Measurements from ENCODE around the gene NDST4.

Gene NDST4

GRCh38 chr4:115145393-115146160, 32.2 kb upstream of the NDST4 start:
- TF ChIP-seq, protein P1, sequence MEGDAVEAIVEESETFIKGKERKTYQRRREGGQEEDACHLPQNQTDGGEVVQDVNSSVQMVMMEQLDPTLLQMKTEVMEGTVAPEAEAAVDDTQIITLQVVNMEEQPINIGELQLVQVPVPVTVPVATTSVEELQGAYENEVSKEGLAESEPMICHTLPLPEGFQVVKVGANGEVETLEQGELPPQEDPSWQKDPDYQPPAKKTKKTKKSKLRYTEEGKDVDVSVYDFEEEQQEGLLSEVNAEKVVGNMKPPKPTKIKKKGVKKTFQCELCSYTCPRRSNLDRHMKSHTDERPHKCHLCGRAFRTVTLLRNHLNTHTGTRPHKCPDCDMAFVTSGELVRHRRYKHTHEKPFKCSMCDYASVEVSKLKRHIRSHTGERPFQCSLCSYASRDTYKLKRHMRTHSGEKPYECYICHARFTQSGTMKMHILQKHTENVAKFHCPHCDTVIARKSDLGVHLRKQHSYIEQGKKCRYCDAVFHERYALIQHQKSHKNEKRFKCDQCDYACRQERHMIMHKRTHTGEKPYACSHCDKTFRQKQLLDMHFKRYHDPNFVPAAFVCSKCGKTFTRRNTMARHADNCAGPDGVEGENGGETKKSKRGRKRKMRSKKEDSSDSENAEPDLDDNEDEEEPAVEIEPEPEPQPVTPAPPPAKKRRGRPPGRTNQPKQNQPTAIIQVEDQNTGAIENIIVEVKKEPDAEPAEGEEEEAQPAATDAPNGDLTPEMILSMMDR (IDR thresholded peaks at IDR 0.05; ENCODE audit: low read depth, low read length), result no peak
- DNase-seq (ENCODE audit: extremely low read depth, low read depth), result no peak

- DNase-seq (ENCODE audit: extremely low read depth, low read depth), result no peak
- TF ChIP-seq, protein P1 (IDR thresholded peaks at IDR 0.05; ENCODE audit: low read depth, low read length), result no peak
Measured at GRCh38 chr4:115128037-115128436, 14.6 kb upstream of the NDST4 start.

DNA sequence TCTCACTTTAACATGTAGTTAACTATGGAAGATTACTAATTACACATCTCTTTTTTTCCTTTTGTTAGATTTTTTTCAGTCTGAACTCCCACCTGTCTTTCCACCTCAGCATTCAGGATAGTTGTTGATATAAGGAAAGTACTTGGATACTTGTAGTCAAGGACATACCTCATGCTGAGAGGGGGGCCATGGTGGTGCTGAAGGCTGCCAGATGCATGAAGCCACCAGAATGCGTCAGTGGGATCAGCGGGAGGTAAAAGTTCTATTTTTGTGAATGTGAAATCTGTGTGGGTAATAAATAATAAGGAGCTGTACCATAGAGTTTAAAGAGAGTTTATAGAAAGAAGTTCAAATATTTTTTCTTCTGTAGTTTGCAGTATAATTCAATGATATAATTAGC, 13.1 kb upstream of the NDST4 start:
- TF ChIP-seq, protein P1 (IDR thresholded peaks at IDR 0.05; ENCODE audit: low read depth, low read length), result no peak
- no peak for DNase-seq (ENCODE audit: extremely low read depth, low read depth)

DNA sequence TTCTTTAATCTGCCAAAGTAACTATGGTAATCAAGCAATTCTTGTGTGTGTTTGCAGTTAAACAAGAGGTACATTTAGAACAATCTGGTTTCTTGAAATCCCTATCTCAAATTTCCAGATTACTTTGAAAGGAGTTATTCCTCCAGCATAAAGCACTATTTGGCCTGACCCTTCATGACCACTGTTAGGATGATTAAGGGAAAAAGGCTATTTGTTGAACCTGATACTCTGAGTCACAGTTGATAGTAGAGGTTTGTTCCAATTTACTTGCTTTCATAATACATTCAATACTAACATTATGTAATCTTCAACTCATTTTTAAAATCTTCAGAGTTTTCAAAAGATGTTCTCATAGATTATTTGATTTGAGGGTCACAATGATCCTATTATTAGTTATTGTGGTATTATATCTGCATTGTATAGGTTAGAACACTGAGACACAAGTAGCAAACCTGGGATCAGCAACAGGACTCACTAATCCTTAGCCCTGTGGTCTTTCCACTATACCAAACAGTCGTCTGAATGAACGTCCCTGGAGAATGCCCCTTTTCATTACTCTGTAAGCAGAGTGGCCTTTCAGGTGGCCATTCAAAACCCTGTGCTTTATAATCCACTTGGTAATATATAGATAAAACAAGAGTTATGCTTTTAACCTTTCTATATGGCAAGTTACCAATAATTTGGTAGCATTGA, 8.1 kb upstream of the NDST4 start:
- TF ChIP-seq, protein P1 (IDR thresholded peaks at IDR 0.05; ENCODE audit: low read depth, low read length), result no peak
- no peak for DNase-seq (ENCODE audit: extremely low read depth, low read depth)

- TF ChIP-seq, protein P1 (IDR thresholded peaks at IDR 0.05; ENCODE audit: low read depth, low read length), result peak; percentile 3
- DNase-seq (ENCODE audit: extremely low read depth, low read depth), result no peak
Measured at GRCh38 chr4:115119804-115120352, 6.5 kb upstream of the NDST4 start.

DNA sequence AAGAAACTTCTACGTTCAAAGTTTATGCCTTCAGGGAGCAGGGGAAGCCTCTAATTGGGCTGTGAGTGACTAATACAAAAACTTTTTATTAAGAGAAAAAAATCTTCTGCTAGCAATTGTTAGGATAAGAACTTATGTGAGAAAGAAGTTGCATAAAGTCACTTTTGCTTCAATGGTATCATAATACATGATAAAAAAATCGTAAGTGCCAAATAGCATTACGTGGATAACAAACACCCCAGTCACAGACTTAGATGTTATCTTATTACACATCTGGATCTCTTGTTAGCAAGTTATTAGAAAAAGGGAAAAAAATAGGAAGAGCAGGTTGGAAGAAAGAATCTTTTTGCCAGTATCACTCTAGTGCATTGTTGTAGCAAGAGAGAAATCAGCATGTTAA, 4.2 kb upstream of the NDST4 start:
- TF ChIP-seq, protein P1 (IDR thresholded peaks at IDR 0.05; ENCODE audit: low read depth, low read length), result no peak
- no peak for DNase-seq (ENCODE audit: extremely low read depth, low read depth)
